ENCODE measurements around the gene SKIC2.
"Not testable (repeated sequence)": the region's sequence is repeated elsewhere in the genome, so short reads cannot be mapped to it uniquely, and the experiment has no call there.

The SKIC2 gene

GRCh38 chr6:32012941-32013617 is 54.1 kb downstream of the SKIC2 start:
- H3K27ac ChIP-seq (ENCODE audit: low read depth in 2 of 2, low read length in 2 of 2); H3K36me3 ChIP-seq (ENCODE audit: control insufficient read depth in 2 of 2, insufficient read depth in 2 of 2, low read length in 2 of 2); H3K9me3 ChIP-seq (ENCODE audit: control insufficient read depth in 2 of 2, low read length in 2 of 2); H3K27me3 ChIP-seq (ENCODE audit: control insufficient read depth in 2 of 2, insufficient read depth in 2 of 2, low read length in 2 of 2); H3K4me3 ChIP-seq (ENCODE audit: low read length in 2 of 2); H3K4me1 ChIP-seq (ENCODE audit: control insufficient read depth in 2 of 2, insufficient read depth in 2 of 2, low read length in 2 of 2); H3K9ac ChIP-seq (ENCODE audit: low read depth in 1 of 2, low read length in 2 of 2): not testable (repeated sequence)

DNA sequence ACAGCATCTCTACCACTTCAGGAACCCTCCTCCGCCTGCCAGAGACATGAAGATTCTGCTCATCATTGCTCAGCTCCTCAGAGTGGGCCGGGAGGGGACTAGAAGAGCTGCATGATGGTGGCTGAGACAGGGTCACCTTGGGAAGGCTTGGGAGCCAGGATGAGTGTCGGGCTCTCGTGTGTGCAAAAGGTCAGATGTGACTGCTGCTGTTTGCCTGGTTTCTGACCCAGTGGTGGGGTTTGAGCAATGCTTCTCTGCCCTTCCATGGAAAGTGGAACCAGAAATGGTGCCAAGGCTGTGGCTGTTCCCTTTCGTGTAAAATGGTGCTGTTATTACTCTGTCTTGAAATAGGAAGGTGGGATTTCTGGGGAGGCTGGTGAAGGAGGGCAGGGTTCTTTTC is 54.8 kb downstream of the SKIC2 start:
- H3K9ac ChIP-seq (ENCODE audit: low read depth in 1 of 2, low read length in 2 of 2); H3K9me3 ChIP-seq (ENCODE audit: control insufficient read depth in 2 of 2, low read length in 2 of 2); H3K27me3 ChIP-seq (ENCODE audit: control insufficient read depth in 2 of 2, insufficient read depth in 2 of 2, low read length in 2 of 2); H3K4me1 ChIP-seq (ENCODE audit: control insufficient read depth in 2 of 2, insufficient read depth in 2 of 2, low read length in 2 of 2); H3K4me3 ChIP-seq (ENCODE audit: low read length in 2 of 2); H3K27ac ChIP-seq (ENCODE audit: low read depth in 2 of 2, low read length in 2 of 2); H3K36me3 ChIP-seq (ENCODE audit: control insufficient read depth in 2 of 2, insufficient read depth in 2 of 2, low read length in 2 of 2): not testable (repeated sequence)

- not testable (repeated sequence) for H3K4me1 ChIP-seq (ENCODE audit: control insufficient read depth in 2 of 2, insufficient read depth in 2 of 2, low read length in 2 of 2); H3K27me3 ChIP-seq (ENCODE audit: control insufficient read depth in 2 of 2, insufficient read depth in 2 of 2, low read length in 2 of 2); H3K9me3 ChIP-seq (ENCODE audit: control insufficient read depth in 2 of 2, low read length in 2 of 2); H3K9ac ChIP-seq (ENCODE audit: low read depth in 1 of 2, low read length in 2 of 2); H3K4me3 ChIP-seq (ENCODE audit: low read length in 2 of 2); H3K27ac ChIP-seq (ENCODE audit: low read depth in 2 of 2, low read length in 2 of 2); H3K36me3 ChIP-seq (ENCODE audit: control insufficient read depth in 2 of 2, insufficient read depth in 2 of 2, low read length in 2 of 2)
Observed at GRCh38 chr6:32014547-32014946, 55.6 kb downstream of the SKIC2 start, which contains the start of gene C4B. Gene C4B (plus strand): TSS chr6:32014795. CDS start chr6:32014846, 51 bp downstream.

Measured in mucosa of rectum (tissue), 2 donors.